Stimulated activated naive CD8-positive, alpha-beta T cell treated with anti-CD3 and anti-CD28 coated beads, Interleukin-15, Interleukin-2, amounts not matched to agents 100 ng/mL and 50 ng/mL, for 24 hours (primary cell): Measurements from ENCODE around the gene NUDT19.
"Not testable (repeated sequence)": the region's sequence is repeated elsewhere in the genome, so short reads cannot be mapped to it uniquely, and the experiment has no call there.

Experiments used
- H3K27ac Mint-ChIP-seq: one replicate; pipeline ENCODE4 v1.8.0; 2021; ENCODE audit warnings: mild to moderate bottlenecking, mixed read lengths
- H3K27me3 Mint-ChIP-seq: one replicate; pipeline ENCODE4 v1.8.0; 2021; ENCODE audit warnings: mixed read lengths
- H3K36me3 Mint-ChIP-seq: one replicate; pipeline ENCODE4 v1.8.0; 2021; ENCODE audit warnings: low read depth, mixed read lengths
- H3K4me1 Mint-ChIP-seq: one replicate; pipeline ENCODE4 v1.8.0; 2021; ENCODE audit warnings: low read depth, mixed read lengths
- H3K4me3 Mint-ChIP-seq: one replicate; pipeline ENCODE4 v1.8.0; 2021; ENCODE audit warnings: mild to moderate bottlenecking, mixed read lengths
- H3K9me3 Mint-ChIP-seq: one replicate; pipeline ENCODE4 v1.8.0; 2021; ENCODE audit warnings: mixed read lengths

NUDT19 gene

GRCh38 chr19:32717496-32717895 lies 25.9 kb downstream of the NUDT19 start:
- no peaks in the 10 kb centered on the region for H3K27me3 Mint-ChIP-seq
- peaks cover 28% of the 10 kb centered on the region for H3K36me3 Mint-ChIP-seq
- no peak overlapping the region for H3K27ac Mint-ChIP-seq

GRCh38 chr19:32718286-32718685 lies 26.7 kb downstream of the NUDT19 start:
- Mint-ChIP-seq H3K27me3 (no peaks in the 10 kb centered on the region), H3K27ac (no peak overlapping the region)

More at GRCh38 chr19:32717496-32717895, 25.9 kb downstream of the NUDT19 start:
- H3K9me3 Mint-ChIP-seq, result no peaks in the 10 kb centered on the region
- no peaks in the 10 kb centered on the region for H3K4me1 Mint-ChIP-seq
- H3K4me3 Mint-ChIP-seq, result no peak overlapping the region

DNA sequence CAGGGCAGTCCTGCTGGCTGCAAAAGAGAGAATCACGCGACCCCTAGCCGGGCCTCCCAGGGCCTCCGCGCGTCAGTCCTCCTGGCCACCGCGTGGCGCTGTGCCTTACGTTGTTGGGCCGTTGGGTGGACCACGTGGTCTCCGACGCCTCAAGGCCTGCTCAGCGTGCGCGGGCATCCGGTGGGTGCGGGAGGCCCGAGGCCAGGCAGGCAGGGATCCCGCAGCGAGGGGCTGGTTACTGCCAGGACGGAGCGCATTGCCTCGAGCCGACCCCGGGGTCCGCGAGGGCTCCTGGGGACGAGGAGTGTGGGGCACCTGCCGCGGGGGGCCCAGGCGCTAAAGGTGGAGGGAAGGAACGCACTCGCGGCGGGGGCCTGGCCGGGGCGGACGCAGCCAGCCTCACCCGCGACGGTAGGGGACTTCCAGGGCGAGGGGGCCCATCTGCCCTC lies 28.0 kb downstream of the NUDT19 start, which contains the start of gene TDRD12:
TDRD12 (plus strand) TSS at position 157 of the 449 bp plus-strand sequence. CDS start 306 bp downstream, outside the sequence.
- Mint-ChIP-seq H3K4me3 (no peak within 1 kb of the TSS), H3K36me3 (peaks cover 13% of the 10 kb centered on the region), H3K4me1 (no peaks in the 10 kb centered on the region), H3K9me3 (no peaks in the 10 kb centered on the region), H3K27me3 (no peaks in the 10 kb centered on the region), H3K27ac (no peak within 1 kb of the TSS)

More at GRCh38 chr19:32718286-32718685, 26.7 kb downstream of the NUDT19 start:
- Mint-ChIP-seq H3K36me3 (peaks cover 23% of the 10 kb centered on the region), H3K9me3 (no peaks in the 10 kb centered on the region), H3K4me1 (no peaks in the 10 kb centered on the region), H3K4me3 (no peak overlapping the region)

DNA sequence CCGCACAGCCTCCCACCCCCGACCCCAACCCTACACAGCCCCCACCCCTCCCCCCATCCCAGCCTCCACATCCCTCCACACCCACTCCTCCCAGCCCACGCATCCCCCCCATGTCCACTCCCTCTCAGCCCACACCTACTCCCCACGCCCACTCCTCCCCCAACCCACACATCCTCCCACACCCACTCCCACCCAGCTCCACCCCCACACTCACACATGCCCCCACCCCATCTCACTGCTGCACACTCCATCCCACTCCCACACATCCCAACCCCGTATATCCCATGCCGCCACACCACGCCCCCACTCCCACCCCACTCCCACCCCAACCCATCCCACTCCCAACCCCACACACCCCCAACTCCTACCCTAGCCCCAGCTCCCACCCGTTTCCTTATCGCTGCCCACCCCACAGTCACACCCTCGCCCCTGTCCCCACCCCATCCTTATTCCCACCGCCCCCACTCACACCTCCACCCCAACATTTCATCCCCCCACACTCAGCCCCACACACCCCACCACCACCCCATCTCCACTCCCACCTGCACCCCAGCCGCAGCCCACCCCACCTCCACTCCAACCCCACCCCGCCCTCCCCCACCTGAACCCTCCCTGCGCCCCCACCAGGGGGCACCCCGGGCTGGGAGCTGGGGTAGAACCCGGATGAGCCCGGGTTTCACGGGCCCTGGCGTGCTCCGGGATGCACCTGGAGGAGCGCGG lies 28.8 kb downstream of the NUDT19 start:
- no peaks in the 10 kb centered on the region for H3K4me1 Mint-ChIP-seq
- no peak overlapping the region for H3K27ac Mint-ChIP-seq
- H3K36me3 Mint-ChIP-seq, result peaks cover 5% of the 10 kb centered on the region
- no peaks in the 10 kb centered on the region for H3K9me3 Mint-ChIP-seq
- no peak overlapping the region for H3K4me3 Mint-ChIP-seq
- H3K27me3 Mint-ChIP-seq, result no peaks in the 10 kb centered on the region

DNA sequence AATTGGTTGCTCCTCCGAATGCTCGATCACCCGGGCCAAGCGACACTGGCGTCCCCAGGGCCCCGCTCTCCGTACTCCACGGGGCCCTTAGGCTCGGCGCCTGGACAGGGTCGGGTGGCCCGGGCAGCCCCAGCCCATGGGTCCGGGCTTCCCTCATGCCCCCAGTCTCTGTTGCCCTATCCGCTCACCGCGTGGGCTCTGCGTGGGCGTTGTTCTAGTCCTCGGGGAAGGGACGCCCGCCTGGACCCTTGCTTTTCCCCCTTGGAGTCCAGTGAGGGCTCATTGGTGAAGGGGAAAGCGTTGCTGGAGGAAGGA lies 29.3 kb downstream of the NUDT19 start:
- Mint-ChIP-seq H3K36me3 (peaks cover 4% of the 10 kb centered on the region), H3K27ac (no peak overlapping the region), H3K4me3 (no peak overlapping the region), H3K9me3 (no peaks in the 10 kb centered on the region), H3K4me1 (no peaks in the 10 kb centered on the region), H3K27me3 (no peaks in the 10 kb centered on the region)

DNA sequence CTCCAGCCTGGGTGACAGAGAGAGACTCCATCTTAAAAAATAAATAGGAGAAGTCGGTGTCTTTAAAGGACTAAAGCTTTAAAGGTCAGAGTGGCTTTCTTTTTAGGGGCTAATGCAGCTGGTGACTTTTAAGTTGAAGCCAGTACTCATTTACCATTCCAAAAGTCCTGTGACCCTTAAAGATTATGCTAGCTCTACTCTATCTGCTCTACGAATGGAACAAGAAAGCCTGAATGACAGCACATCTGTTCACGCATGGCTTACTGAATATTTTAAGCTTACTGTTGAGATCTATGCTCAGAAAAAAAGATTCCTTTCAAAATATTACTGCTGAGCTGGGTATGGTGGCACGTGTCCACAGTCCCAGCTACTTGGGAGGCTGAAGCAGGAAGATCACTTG lies 44.3 kb downstream of the NUDT19 start:
- Mint-ChIP-seq H3K4me1 (no peaks in the 10 kb centered on the region), H3K36me3 (no peaks in the 10 kb centered on the region), H3K4me3 (no peak overlapping the region), H3K9me3 (no peaks in the 10 kb centered on the region), H3K27me3 (peaks cover 14% of the 10 kb centered on the region), H3K27ac (no peak overlapping the region)

DNA sequence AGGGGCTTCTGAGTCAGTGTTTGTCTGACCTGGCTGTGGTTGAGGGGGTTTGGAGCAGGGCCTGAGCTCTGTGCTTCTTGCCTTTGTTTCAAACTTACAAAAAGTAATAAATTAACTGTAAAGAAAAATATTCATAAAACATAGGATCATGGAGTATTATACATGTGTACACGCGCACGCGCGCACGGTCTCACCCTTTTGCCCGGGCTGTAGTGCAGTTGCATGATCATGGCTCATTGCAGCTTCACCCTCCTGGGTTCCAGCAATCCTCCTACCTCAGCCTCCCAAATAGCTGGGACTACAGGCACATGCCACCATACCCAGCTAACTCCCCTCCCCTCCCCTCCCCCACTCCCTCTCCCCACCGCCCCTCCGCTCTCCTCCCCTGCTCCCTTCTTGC lies 51.4 kb downstream of the NUDT19 start:
- H3K4me1 Mint-ChIP-seq, result peaks cover 6% of the 10 kb centered on the region
- no peaks in the 10 kb centered on the region for H3K9me3 Mint-ChIP-seq
- peaks cover 11% of the 10 kb centered on the region for H3K27me3 Mint-ChIP-seq
- H3K27ac Mint-ChIP-seq, result no peak overlapping the region
- no peaks in the 10 kb centered on the region for H3K36me3 Mint-ChIP-seq
- H3K4me3 Mint-ChIP-seq, result no peak overlapping the region

- Mint-ChIP-seq H3K4me1 (peaks cover 10% of the 10 kb centered on the region), H3K36me3 (no peaks in the 10 kb centered on the region), H3K27me3 (peaks cover 11% of the 10 kb centered on the region), H3K27ac (no peak overlapping the region), H3K4me3 (no peak overlapping the region), H3K9me3 (no peaks in the 10 kb centered on the region)
Observed at GRCh38 chr19:32743447-32743846, 51.8 kb downstream of the NUDT19 start.

- H3K36me3 Mint-ChIP-seq, result no peaks in the 10 kb centered on the region
- H3K9me3 Mint-ChIP-seq, result no peaks in the 10 kb centered on the region
- H3K4me1 Mint-ChIP-seq, result peaks cover 10% of the 10 kb centered on the region
- no peak overlapping the region for H3K4me3 Mint-ChIP-seq
- H3K27me3 Mint-ChIP-seq, result peaks cover 5% of the 10 kb centered on the region
- H3K27ac Mint-ChIP-seq, result no peak overlapping the region
Observed at GRCh38 chr19:32744555-32745325, 53.1 kb downstream of the NUDT19 start.

DNA sequence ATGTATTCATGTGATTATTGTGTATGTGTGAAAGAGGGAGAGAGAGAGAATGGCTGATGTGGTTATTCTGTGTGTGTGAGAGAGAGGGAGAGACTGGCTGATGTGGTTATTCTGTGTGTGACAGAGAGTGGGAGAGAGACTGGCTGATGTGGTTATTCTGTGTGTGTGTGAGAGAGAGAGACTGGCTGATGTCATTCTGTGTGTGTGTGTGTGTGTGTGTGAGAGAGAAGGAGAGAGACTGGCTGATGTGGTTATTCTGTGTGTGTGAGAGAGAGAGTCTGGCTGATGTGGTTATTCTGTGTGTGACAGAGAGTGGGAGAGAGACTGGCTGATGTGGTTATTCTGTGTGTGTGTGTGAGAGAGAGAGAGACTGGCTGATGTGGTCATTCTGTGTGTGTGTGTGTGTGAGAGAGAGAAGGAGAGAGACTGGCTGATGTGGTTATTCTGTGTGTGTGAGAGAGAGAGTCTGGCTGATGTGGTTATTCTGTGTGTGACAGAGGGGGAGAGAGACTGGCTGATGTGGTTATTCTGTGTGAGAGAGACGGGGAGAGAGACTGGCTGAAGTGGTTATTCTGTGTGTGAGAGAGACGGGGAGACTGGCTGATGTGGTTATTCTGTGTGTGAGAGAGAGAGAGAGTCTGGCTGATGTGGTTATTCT lies 54.1 kb downstream of the NUDT19 start:
- H3K9me3 Mint-ChIP-seq, H3K27me3 Mint-ChIP-seq, H3K27ac Mint-ChIP-seq, H3K4me1 Mint-ChIP-seq, H3K4me3 Mint-ChIP-seq, H3K36me3 Mint-ChIP-seq: not testable (repeated sequence)

- not testable (repeated sequence) for H3K27ac Mint-ChIP-seq, H3K27me3 Mint-ChIP-seq, H3K36me3 Mint-ChIP-seq, H3K4me1 Mint-ChIP-seq, H3K4me3 Mint-ChIP-seq, H3K9me3 Mint-ChIP-seq
Observed at GRCh38 chr19:32746631-32747196, 55.1 kb downstream of the NUDT19 start.

DNA sequence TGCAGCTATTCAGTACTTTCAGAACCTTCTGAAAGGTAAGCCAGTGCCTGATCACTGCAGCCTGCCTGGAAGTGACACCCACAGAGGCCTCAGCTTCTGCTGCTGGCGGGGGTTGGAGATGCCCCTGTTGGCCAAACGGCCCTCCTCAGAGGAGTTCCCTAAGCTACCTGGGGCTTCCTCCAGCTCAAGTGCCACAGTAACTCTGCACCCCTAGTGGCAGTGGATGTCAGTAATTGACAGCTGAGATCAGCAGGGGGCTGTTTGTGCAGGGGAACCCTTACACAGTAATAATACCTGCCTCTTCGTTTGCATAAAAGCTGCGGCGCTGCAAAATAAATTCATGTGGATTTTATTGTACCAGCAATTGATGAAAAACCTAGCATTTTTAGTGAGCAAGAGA lies 56.9 kb downstream of the NUDT19 start:
- Mint-ChIP-seq H3K27me3 (peaks cover 4% of the 10 kb centered on the region), H3K4me3 (no peak overlapping the region), H3K4me1 (peaks cover 10% of the 10 kb centered on the region), H3K36me3 (no peaks in the 10 kb centered on the region), H3K9me3 (no peaks in the 10 kb centered on the region), H3K27ac (no peak overlapping the region)

GRCh38 chr19:32748948-32749347 lies 57.3 kb downstream of the NUDT19 start:
- H3K27ac Mint-ChIP-seq, result no peak overlapping the region
- H3K9me3 Mint-ChIP-seq, result no peaks in the 10 kb centered on the region
- H3K27me3 Mint-ChIP-seq, result peaks cover 8% of the 10 kb centered on the region
- peaks cover 10% of the 10 kb centered on the region for H3K4me1 Mint-ChIP-seq
- no peaks in the 10 kb centered on the region for H3K36me3 Mint-ChIP-seq
- H3K4me3 Mint-ChIP-seq, result no peak overlapping the region

- Mint-ChIP-seq H3K4me1 (peaks cover 10% of the 10 kb centered on the region), H3K27me3 (peaks cover 8% of the 10 kb centered on the region), H3K27ac (no peak overlapping the region), H3K36me3 (no peaks in the 10 kb centered on the region), H3K9me3 (no peaks in the 10 kb centered on the region), H3K4me3 (no peak overlapping the region)
Observed at GRCh38 chr19:32749361-32749760, 57.7 kb downstream of the NUDT19 start.
